Ascending aorta (tissue), 2 donors: ENCODE results near the gene TTLL7. TPM values are rescaled to one million over a fixed set of nuclear protein-coding genes. Genes with fewer than 3 reads are reported as not detected.

Experiments used
- DNase-seq, 2 donors: peaks; one replicate each; pipeline ENCODE4 v3.0.0-alpha.2; 2019; ENCODE audit warnings: low spot score in 2 of 2
- H3K27ac ChIP-seq, 2 donors: fragments of 200-600 bp; sonication (generic); one replicate each; pipeline ENCODE4 v1.5.1; 2016 to 2017; ENCODE audit warnings: mild to moderate bottlenecking in 1 of 2
- H3K27me3 ChIP-seq: fragments of 200-600 bp; sonication (generic); one replicate; pipeline ENCODE4 v1.5.1; 2017
- H3K36me3 ChIP-seq, 2 donors: fragments of 200-600 bp; sonication (generic); one replicate each; pipeline ENCODE4 v1.5.1; 2016
- H3K4me1 ChIP-seq, 2 donors: fragments of 200-600 bp; sonication (generic); one replicate each; pipeline ENCODE4 v1.5.1; 2016 to 2017; ENCODE audit warnings: mild to moderate bottlenecking in 1 of 2
- H3K4me3 ChIP-seq, 2 donors: fragments of 200-600 bp; sonication (generic); one replicate each; pipeline ENCODE4 v1.5.1; 2016 to 2017; ENCODE audit warnings: mild to moderate bottlenecking in 1 of 2
- H3K9me3 ChIP-seq, 2 donors: fragments of 200-600 bp; sonication (generic); one replicate each; pipeline ENCODE4 v1.5.1; 2016
- intact Hi-C: fragments of 100-400 bp; cut with DNase I; formaldehyde crosslinking; loops from one replicate; pipeline ENCODE4 v1.15.1; 2023
- total RNA-seq: library from RNA; depleted of rRNA; stranded (reverse); fragments of >200 nt; gene quantifications from one replicate; pipeline ENCODE4 v1.1.0, GENCODE V29; 2016
- TF ChIP-seq, protein P1 (sequence below), 3 experiments: fragments of 200-600 bp in 2 of 3; fragments of 450-650 bp in 1 of 3; sonication (generic) in 2 of 3; IDR thresholded peaks; one replicate each; pipeline ENCODE4 v1.5.1; 2016 to 2019; ENCODE audit warnings: antibody characterized with exemption in 3 of 3, mild to moderate bottlenecking in 1 of 3, moderate library complexity in 1 of 3

TTLL7 gene
- total RNA-seq, 1 donor from 2014 or later: 20.5 TPM

DNA sequence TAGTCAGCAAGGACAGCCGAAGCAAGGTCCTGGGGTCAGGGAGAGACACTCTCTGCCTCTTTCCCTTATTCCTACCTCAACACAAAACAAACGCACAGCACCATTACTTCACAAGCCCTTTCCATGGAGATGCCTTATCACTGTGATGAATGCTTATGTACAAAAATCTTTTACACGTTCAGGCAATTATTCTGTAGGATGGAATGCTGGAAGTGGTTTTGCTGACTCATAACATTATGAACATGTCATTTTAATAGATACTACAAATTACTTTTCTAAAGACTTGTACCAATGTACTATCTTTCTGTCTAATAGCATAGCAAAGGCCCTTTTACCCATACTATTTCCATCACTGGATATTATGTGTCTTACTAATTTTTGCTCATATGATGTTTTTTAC, 98.4 kb downstream of the TTLL7 start:
- peaks cover 4 to 15% of the 10 kb centered on the region in 2 donors for H3K36me3 ChIP-seq
- no peak overlapping the region for H3K4me3 ChIP-seq
- intact Hi-C loops: no loop called here
- DNase-seq: no peak
- H3K27me3 ChIP-seq: no peaks in the 10 kb centered on the region
- H3K9me3 ChIP-seq: no peaks in the 10 kb centered on the region
- no peak overlapping the region for H3K27ac ChIP-seq
- H3K4me1 ChIP-seq: no peaks in the 10 kb centered on the region
- TF ChIP-seq, protein P1, sequence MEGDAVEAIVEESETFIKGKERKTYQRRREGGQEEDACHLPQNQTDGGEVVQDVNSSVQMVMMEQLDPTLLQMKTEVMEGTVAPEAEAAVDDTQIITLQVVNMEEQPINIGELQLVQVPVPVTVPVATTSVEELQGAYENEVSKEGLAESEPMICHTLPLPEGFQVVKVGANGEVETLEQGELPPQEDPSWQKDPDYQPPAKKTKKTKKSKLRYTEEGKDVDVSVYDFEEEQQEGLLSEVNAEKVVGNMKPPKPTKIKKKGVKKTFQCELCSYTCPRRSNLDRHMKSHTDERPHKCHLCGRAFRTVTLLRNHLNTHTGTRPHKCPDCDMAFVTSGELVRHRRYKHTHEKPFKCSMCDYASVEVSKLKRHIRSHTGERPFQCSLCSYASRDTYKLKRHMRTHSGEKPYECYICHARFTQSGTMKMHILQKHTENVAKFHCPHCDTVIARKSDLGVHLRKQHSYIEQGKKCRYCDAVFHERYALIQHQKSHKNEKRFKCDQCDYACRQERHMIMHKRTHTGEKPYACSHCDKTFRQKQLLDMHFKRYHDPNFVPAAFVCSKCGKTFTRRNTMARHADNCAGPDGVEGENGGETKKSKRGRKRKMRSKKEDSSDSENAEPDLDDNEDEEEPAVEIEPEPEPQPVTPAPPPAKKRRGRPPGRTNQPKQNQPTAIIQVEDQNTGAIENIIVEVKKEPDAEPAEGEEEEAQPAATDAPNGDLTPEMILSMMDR (IDR thresholded peaks at IDR 0.05): no peak

DNA sequence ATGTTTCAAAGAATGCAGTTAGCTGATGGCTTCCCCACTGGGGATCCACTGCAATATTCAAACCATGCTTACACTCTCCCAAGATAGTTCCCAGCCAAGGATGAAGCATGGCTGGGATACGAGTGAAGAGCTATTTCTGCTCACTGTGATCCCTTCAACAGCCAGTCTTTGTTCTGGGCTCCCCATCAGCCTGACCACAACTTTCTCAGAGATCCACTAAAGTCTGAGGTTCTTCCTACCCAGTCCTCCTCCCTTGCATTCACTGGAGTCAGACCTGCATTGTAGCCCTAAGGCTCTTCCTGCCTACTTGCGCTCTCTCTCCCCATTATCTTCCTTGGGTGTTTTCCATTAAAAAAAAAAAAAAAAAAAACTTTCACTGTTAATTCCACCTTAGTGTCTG, 101.4 kb downstream of the TTLL7 start:
- no peak for DNase-seq
- Histone ChIP-seq H3K27me3 (no peaks in the 10 kb centered on the region), H3K36me3 (peaks cover 3 to 4% of the 10 kb centered on the region in 2 donors), H3K4me1 (peaks cover 0 to 3% of the 10 kb centered on the region in 2 donors), H3K4me3 (no peak overlapping the region), H3K9me3 (no peaks in the 10 kb centered on the region), H3K27ac (no peak overlapping the region)
- TF ChIP-seq, protein P1 (IDR thresholded peaks at IDR 0.05): no peak
- intact Hi-C loops: no loop called here

DNA sequence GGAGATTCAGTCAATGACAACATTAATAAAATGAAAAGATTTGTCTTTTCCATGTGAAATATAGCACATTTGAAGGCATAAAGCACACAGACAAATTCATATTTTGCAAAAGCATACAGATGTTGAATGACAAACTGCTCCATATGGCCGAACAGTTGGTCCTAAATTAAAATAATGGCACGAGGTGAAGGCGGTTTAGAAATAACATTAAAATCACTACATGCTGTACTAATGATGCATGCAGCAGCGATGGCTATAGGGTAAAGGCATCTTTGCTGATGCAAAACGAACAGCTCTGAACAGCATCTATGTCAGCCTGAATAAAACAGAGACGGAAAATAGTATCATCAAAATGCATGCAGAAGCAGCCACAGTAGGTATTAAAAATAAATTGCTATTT, 102.6 kb downstream of the TTLL7 start:
- H3K27ac ChIP-seq: no peak overlapping the region
- H3K4me1 ChIP-seq: peaks cover 0 to 3% of the 10 kb centered on the region in 2 donors
- intact Hi-C loops: no loop called here
- no peak overlapping the region for H3K4me3 ChIP-seq
- peaks cover 0 to 3% of the 10 kb centered on the region in 2 donors for H3K36me3 ChIP-seq
- TF ChIP-seq, protein P1 (IDR thresholded peaks at IDR 0.05): no peak
- no peak for DNase-seq
- no peaks in the 10 kb centered on the region for H3K9me3 ChIP-seq
- no peaks in the 10 kb centered on the region for H3K27me3 ChIP-seq

DNA sequence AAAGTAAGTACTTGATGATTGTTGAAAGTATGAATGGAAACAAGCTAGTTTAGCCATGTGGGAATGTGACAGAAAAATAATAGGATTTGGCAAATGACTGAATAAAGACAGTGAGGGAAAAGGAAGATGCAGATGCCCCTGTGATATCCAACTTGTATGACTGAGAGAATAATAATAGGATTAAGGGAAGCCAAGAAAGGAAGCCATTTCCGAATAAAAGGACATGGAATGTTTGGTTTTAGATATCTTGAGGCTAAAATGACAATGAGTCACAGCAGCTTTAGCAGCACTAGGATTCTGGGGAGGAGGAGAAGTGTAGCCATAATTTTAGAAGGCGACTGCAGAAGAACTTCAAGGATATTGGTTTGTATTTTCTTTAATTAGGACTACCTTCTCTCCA, 109.2 kb downstream of the TTLL7 start:
- no peak for DNase-seq
- H3K27ac ChIP-seq: no peak overlapping the region
- H3K4me3 ChIP-seq: no peak overlapping the region
- peaks cover 2 to 3% of the 10 kb centered on the region in 2 donors for H3K4me1 ChIP-seq
- intact Hi-C loops: no loop called here
- H3K36me3 ChIP-seq: peaks cover 0 to 16% of the 10 kb centered on the region in 2 donors
- H3K9me3 ChIP-seq: no peaks in the 10 kb centered on the region
- TF ChIP-seq, protein P1 (IDR thresholded peaks at IDR 0.05): no peak
- no peaks in the 10 kb centered on the region for H3K27me3 ChIP-seq

DNA sequence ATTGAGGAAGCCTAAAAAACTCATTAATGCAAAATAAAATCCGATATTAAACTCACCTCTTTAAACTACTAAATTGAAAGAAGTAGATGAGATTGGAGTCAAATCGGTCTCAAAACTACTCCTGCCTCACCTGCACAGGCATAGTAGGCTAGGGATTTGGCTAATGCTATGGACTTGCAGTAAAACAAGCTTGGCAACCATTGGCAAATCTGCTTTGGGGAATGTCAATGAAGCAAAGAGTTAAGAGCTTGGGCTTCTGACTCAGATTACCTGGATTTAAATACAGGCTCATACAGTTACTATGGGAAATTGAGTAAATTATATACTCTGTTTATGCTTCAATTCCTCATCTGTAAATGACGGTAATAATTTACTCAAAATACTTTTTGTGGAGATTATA, 111.4 kb downstream of the TTLL7 start:
- no peak for DNase-seq
- TF ChIP-seq, protein P1 (IDR thresholded peaks at IDR 0.05): no peak
- intact Hi-C loops: no loop called here
- Histone ChIP-seq H3K4me1 (peaks cover 2 to 5% of the 10 kb centered on the region in 2 donors), H3K36me3 (peaks cover 3 to 23% of the 10 kb centered on the region in 2 donors), H3K27ac (no peak overlapping the region), H3K4me3 (no peak overlapping the region), H3K27me3 (no peaks in the 10 kb centered on the region), H3K9me3 (no peaks in the 10 kb centered on the region)

DNA sequence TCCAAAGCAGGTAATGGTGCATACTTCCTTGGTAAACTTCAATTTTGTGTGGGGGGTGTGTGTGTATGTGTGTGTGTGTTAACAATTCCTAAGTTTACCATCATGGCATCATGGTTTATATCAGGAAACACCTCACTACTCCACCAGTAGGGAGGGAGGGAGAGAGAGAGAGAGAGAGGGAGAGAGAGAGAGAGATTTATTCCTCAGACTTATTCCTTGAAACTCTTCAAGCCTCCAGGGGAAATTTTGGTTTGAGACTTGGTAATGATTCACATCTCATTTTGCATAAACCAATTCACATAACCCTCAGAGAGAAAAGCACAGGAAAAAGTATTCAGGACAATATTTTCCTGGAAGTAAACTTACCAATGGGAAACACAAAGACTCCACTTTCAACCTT, 115.0 kb downstream of the TTLL7 start:
- TF ChIP-seq, protein P1 (IDR thresholded peaks at IDR 0.05): no peak
- Histone ChIP-seq H3K9me3 (no peaks in the 10 kb centered on the region), H3K36me3 (peaks cover 3 to 29% of the 10 kb centered on the region in 2 donors), H3K4me1 (peaks cover 0 to 5% of the 10 kb centered on the region in 2 donors), H3K4me3 (no peak overlapping the region), H3K27ac (no peak overlapping the region), H3K27me3 (no peaks in the 10 kb centered on the region)
- intact Hi-C loops: no loop called here
- DNase-seq: no peak
